DND-41 (cell line): Measurements from ENCODE around the gene COL4A1.

ENCODE experiments used
- EZH2 ChIP-seq: IDR thresholded peaks from 3 replicates; pipeline ENCODE4 v1.6.1; 2012; ENCODE audit warnings: borderline replicate concordance, low read depth, mild to moderate bottlenecking, moderate library complexity, low read length, inconsistent platforms; ENCODE audit not compliant: severe bottlenecking
- TF ChIP-seq, protein P1 (sequence below): IDR thresholded peaks from 2 replicates; pipeline ENCODE4 v1.5.1; 2012; ENCODE audit warnings: borderline replicate concordance, low read length, moderate library complexity, mild to moderate bottlenecking; ENCODE audit not compliant: poor library complexity, severe bottlenecking; ENCODE audit errors: extremely low read depth

DNA sequence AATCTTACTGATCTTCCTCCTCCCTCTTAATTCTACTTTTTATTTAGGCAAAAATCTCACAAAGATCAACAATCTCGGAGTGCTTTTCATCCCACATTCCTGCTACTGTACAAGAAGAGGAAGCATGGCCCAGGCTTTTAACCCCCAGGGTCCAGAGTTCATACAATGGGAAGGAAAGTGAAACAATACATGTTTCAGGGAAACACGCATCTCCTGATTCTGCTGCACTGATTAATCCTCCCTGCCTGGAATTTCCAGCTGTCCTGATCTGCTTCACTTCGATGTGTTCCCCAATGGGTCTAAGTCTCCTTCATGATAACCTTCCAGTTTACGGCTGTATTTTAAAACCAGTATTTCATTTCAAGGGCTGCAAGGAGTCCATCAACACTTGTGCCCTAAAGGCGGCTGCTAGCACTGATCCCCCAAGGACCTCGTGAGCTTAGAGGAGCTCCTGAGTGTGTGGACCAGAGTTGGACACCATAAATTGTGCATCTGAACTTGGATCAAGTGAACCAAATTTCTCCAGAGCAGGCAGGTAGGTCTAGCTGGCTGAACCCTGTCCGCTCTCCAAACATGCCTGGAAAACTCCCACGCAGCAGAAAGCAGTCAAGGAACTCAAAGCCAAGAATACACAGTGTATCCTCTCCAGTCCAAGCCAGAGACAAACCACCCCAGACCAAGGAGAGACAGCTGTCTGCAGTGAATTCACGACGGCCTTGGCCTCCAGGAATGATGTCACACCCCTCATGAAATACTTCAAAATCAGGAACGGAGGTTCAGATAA lies 44.3 kb downstream of the COL4A1 start:
- TF ChIP-seq, protein P1, sequence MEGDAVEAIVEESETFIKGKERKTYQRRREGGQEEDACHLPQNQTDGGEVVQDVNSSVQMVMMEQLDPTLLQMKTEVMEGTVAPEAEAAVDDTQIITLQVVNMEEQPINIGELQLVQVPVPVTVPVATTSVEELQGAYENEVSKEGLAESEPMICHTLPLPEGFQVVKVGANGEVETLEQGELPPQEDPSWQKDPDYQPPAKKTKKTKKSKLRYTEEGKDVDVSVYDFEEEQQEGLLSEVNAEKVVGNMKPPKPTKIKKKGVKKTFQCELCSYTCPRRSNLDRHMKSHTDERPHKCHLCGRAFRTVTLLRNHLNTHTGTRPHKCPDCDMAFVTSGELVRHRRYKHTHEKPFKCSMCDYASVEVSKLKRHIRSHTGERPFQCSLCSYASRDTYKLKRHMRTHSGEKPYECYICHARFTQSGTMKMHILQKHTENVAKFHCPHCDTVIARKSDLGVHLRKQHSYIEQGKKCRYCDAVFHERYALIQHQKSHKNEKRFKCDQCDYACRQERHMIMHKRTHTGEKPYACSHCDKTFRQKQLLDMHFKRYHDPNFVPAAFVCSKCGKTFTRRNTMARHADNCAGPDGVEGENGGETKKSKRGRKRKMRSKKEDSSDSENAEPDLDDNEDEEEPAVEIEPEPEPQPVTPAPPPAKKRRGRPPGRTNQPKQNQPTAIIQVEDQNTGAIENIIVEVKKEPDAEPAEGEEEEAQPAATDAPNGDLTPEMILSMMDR: no peak
- no peak for TF ChIP-seq EZH2
